ENCODE data around the gene DDX43. TPM values are rescaled to one million over a fixed set of nuclear protein-coding genes. Genes with fewer than 3 reads are reported as not detected.

DDX43 gene
- total and polyA plus RNA-seq, 2 donors (not counting 1 experiment from before 2014, with no cell fraction given) = 1.8 to 2.1 TPM

GRCh38 chr6:73413102-73413501 lies 18.5 kb downstream of the DDX43 start:
- Histone ChIP-seq H4K20me1 (ENCODE audit: control insufficient read depth, insufficient read depth, low read length, poor library complexity, severe bottlenecking) (no peaks in the 10 kb centered on the region), H2AFZ (ENCODE audit: insufficient read depth, low read depth, low read length, poor library complexity, severe bottlenecking) (no peak overlapping the region), H3K79me2 (ENCODE audit: control insufficient read depth, insufficient read depth, low read length) (no peaks in the 10 kb centered on the region), H3K4me3 (ENCODE audit: control extremely low read depth in 1 of 5, extremely low read depth in 1 of 5, insufficient read depth in 1 of 5, low read depth in 2 of 5, low read length in 4 of 5) (no peak overlapping the region), H3K4me2 (replicated peaks; ENCODE audit: low read depth, low read length, poor library complexity, severe bottlenecking) (no peak overlapping the region), H3K9ac (ENCODE audit: low read length) (no peak overlapping the region), H3K9me3 (ENCODE audit: control extremely low read depth in 1 of 3, control insufficient read depth in 2 of 3, insufficient read depth in 1 of 3, low read length in 2 of 3) (no peaks in the 10 kb centered on the region), H3K4me1 (ENCODE audit: control insufficient read depth in 2 of 2, insufficient read depth in 2 of 2, low read length in 2 of 2) (no peaks in the 10 kb centered on the region), H3K36me3 (replicated peaks in 1 of 2; ENCODE audit: control extremely low read depth in 1 of 2, control insufficient read depth in 1 of 2, extremely low read depth in 1 of 2, insufficient read depth in 2 of 2, low read length in 1 of 2) (peaks cover 0 to 4% of the 10 kb centered on the region in 2 experiments), H3K27ac (ENCODE audit: low read length in 2 of 2) (no peak overlapping the region), H3K27me3 (replicated peaks in 1 of 4; ENCODE audit: control extremely low read depth in 1 of 4, control insufficient read depth in 3 of 4, insufficient read depth in 4 of 4, low read length in 3 of 4) (no peaks in the 10 kb centered on the region)
- CTCF ChIA-PET = no interaction called here
- Mint-ChIP-seq H3K27me3 (no peaks in the 10 kb centered on the region), H3K4me1 (no peaks in the 10 kb centered on the region), H3K9me3 (ENCODE audit: insufficient read depth) (no peaks in the 10 kb centered on the region), H3K4me3 (no peak overlapping the region), H3K27ac (no peak overlapping the region)
- ATAC-seq (ENCODE audit: low read depth) (no peak), DNase-seq (no peak)
- WGBS (ENCODE audit: insufficient coverage) = no CpG with 5 or more reads among the region's 3 CpGs
- TF ChIP-seq EZH2 (IDR thresholded peaks at IDR 0.05; ENCODE audit: borderline replicate concordance, insufficient read depth, low read depth, low read length, poor library complexity, severe bottlenecking) = no peak
- TF ChIP-seq, protein P1, sequence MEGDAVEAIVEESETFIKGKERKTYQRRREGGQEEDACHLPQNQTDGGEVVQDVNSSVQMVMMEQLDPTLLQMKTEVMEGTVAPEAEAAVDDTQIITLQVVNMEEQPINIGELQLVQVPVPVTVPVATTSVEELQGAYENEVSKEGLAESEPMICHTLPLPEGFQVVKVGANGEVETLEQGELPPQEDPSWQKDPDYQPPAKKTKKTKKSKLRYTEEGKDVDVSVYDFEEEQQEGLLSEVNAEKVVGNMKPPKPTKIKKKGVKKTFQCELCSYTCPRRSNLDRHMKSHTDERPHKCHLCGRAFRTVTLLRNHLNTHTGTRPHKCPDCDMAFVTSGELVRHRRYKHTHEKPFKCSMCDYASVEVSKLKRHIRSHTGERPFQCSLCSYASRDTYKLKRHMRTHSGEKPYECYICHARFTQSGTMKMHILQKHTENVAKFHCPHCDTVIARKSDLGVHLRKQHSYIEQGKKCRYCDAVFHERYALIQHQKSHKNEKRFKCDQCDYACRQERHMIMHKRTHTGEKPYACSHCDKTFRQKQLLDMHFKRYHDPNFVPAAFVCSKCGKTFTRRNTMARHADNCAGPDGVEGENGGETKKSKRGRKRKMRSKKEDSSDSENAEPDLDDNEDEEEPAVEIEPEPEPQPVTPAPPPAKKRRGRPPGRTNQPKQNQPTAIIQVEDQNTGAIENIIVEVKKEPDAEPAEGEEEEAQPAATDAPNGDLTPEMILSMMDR (IDR thresholded peaks at IDR 0.05) = no peak
- intact Hi-C loops (cut with micrococcal nuclease) = no loop called here
- POLR2A ChIA-PET = no interaction called here

- Histone ChIP-seq H3K4me2 (replicated peaks; ENCODE audit: low read depth, low read length, poor library complexity, severe bottlenecking) (no peak overlapping the region), H3K9me3 (ENCODE audit: control extremely low read depth in 1 of 3, control insufficient read depth in 2 of 3, insufficient read depth in 1 of 3, low read length in 2 of 3) (no peaks in the 10 kb centered on the region), H3K4me3 (ENCODE audit: control extremely low read depth in 1 of 5, extremely low read depth in 1 of 5, insufficient read depth in 1 of 5, low read depth in 2 of 5, low read length in 4 of 5) (no peak overlapping the region), H4K20me1 (ENCODE audit: control insufficient read depth, insufficient read depth, low read length, poor library complexity, severe bottlenecking) (no peaks in the 10 kb centered on the region), H3K27ac (ENCODE audit: low read length in 2 of 2) (no peak overlapping the region), H3K79me2 (ENCODE audit: control insufficient read depth, insufficient read depth, low read length) (no peaks in the 10 kb centered on the region), H3K4me1 (ENCODE audit: control insufficient read depth in 2 of 2, insufficient read depth in 2 of 2, low read length in 2 of 2) (no peaks in the 10 kb centered on the region), H3K9ac (ENCODE audit: low read length) (no peak overlapping the region), H2AFZ (ENCODE audit: insufficient read depth, low read depth, low read length, poor library complexity, severe bottlenecking) (no peak overlapping the region), H3K27me3 (replicated peaks in 1 of 4; ENCODE audit: control extremely low read depth in 1 of 4, control insufficient read depth in 3 of 4, insufficient read depth in 4 of 4, low read length in 3 of 4) (no peaks in the 10 kb centered on the region), H3K36me3 (replicated peaks in 1 of 2; ENCODE audit: control extremely low read depth in 1 of 2, control insufficient read depth in 1 of 2, extremely low read depth in 1 of 2, insufficient read depth in 2 of 2, low read length in 1 of 2) (peaks cover 0 to 20% of the 10 kb centered on the region in 2 experiments)
- TF ChIP-seq EZH2 (IDR thresholded peaks at IDR 0.05; ENCODE audit: borderline replicate concordance, insufficient read depth, low read depth, low read length, poor library complexity, severe bottlenecking) = no peak
- TF ChIP-seq, protein P1 (IDR thresholded peaks at IDR 0.05) = no peak
- ChIA-PET POLR2A (no interaction called here), CTCF (interaction anchor here (0.7 kb wide), 1 partner anchor 851 kb away, joined by 3 read pairs; no protein-coding TSS in a partner anchor)
- Mint-ChIP-seq H3K4me1 (no peaks in the 10 kb centered on the region), H3K9me3 (ENCODE audit: insufficient read depth) (no peaks in the 10 kb centered on the region), H3K27me3 (no peaks in the 10 kb centered on the region), H3K4me3 (no peak overlapping the region), H3K27ac (no peak overlapping the region)
- DNase-seq = no peak
- ATAC-seq (ENCODE audit: low read depth) = no peak
- 93% methylated on average over 7 of the region's 11 CpGs for WGBS (ENCODE audit: insufficient coverage)
- intact Hi-C loops (cut with micrococcal nuclease) = no loop called here
These were observed 23.6 kb downstream of the DDX43 start for GRCh38 chr6:73418081-73418741.

Data from B cell (primary cell).